ENCODE results near the gene STK4.
A peak's percentile ranks its signal among the peaks of the same experiment; 100 is the strongest.
"Not testable (repeated sequence)": the region's sequence is repeated elsewhere in the genome, so short reads cannot be mapped to it uniquely, and the experiment has no call there.

STK4 gene

GRCh38 chr20:44990425-44990824, 24.1 kb downstream of the STK4 start:
- FAIRE-seq, result no peak

- FAIRE-seq, result no peak
Measured at GRCh38 chr20:44990957-44991356, 24.6 kb downstream of the STK4 start.

- no peak for FAIRE-seq
Measured at GRCh38 chr20:44993343-44993742, 27.0 kb downstream of the STK4 start.

- FAIRE-seq, result no peak
Measured at GRCh38 chr20:44997171-44997570, 30.9 kb downstream of the STK4 start.

- no peak for FAIRE-seq
Measured at GRCh38 chr20:44997668-44998067, 31.4 kb downstream of the STK4 start.

GRCh38 chr20:45008521-45009049, 42.3 kb downstream of the STK4 start:
- no peak for FAIRE-seq

- no peak for FAIRE-seq
Measured at GRCh38 chr20:45010399-45010828, 44.1 kb downstream of the STK4 start.

GRCh38 chr20:45011108-45011526, 44.8 kb downstream of the STK4 start:
- FAIRE-seq, result peak; percentile 67

- no peak for FAIRE-seq
Measured at GRCh38 chr20:45012682-45013302, 46.5 kb downstream of the STK4 start.

GRCh38 chr20:45014131-45014530, 47.8 kb downstream of the STK4 start:
- not testable (repeated sequence) for FAIRE-seq

- FAIRE-seq, result no peak
Measured at GRCh38 chr20:45014671-45015415, 48.5 kb downstream of the STK4 start.

GRCh38 chr20:45016089-45016671, 49.9 kb downstream of the STK4 start:
- FAIRE-seq, result no peak

GRCh38 chr20:45017281-45017680, 51.0 kb downstream of the STK4 start:
- no peak for FAIRE-seq

GRCh38 chr20:45017857-45018256, 51.5 kb downstream of the STK4 start:
- no peak for FAIRE-seq

GRCh38 chr20:45019027-45019761, 52.9 kb downstream of the STK4 start:
- FAIRE-seq, result no peak

GRCh38 chr20:45019762-45020123, 53.4 kb downstream of the STK4 start:
- FAIRE-seq, result no peak

GRCh38 chr20:45020236-45020886, 54.0 kb downstream of the STK4 start:
- FAIRE-seq, result no peak

GRCh38 chr20:45021631-45022030, 55.3 kb downstream of the STK4 start:
- no peak for FAIRE-seq

- not testable (repeated sequence) for FAIRE-seq
Measured at GRCh38 chr20:45023140-45023539, 56.8 kb downstream of the STK4 start.

GRCh38 chr20:45028424-45029136, 62.3 kb downstream of the STK4 start:
- FAIRE-seq, result no peak

GRCh38 chr20:45029884-45030283, 63.6 kb downstream of the STK4 start:
- no peak for FAIRE-seq

- FAIRE-seq, result no peak
Measured at GRCh38 chr20:45032276-45032675, 66.0 kb downstream of the STK4 start.
